Right lobe of liver (tissue), 6 donors: ENCODE data around the gene CCDC136. TPM values are rescaled to one million over a fixed set of nuclear protein-coding genes. Genes with fewer than 3 reads are reported as not detected.

ENCODE experiments used
- ATAC-seq, 4 donors: fragments of 200-7000 bp; cut with Tn5 transposase; one replicate each; pipeline ENCODE4 v1.9.1; 2020; ENCODE audit warnings: mild to moderate bottlenecking in 4 of 4, moderate library complexity in 4 of 4
- DNase-seq, 3 donors: peaks; one replicate each; pipeline ENCODE4 v3.0.0-alpha.2; 2020
- H3K27ac ChIP-seq, 3 donors: fragments of 200-600 bp; one replicate each; pipeline ENCODE4 v1.8.0; 2022
- H3K27me3 ChIP-seq, 2 donors: fragments of 200-600 bp; one replicate each; pipeline ENCODE4 v1.8.0; 2022
- H3K36me3 ChIP-seq, 4 donors: fragments of 200-600 bp; sonication (generic) in 1 of 4; one replicate each; pipeline versions ENCODE4 v1.5.1 to v1.8.0; 2017 to 2022; ENCODE audit warnings: control low read depth in 1 of 4
- H3K4me1 ChIP-seq, 4 donors: fragments of 200-600 bp; sonication (generic) in 1 of 4; one replicate each; pipeline versions ENCODE4 v1.5.1 to v1.8.0; 2017 to 2022; ENCODE audit warnings: control low read depth in 1 of 4
- H3K4me3 ChIP-seq, 3 donors: fragments of 200-600 bp; one replicate each; pipeline ENCODE4 v1.8.0; 2022
- H3K9me3 ChIP-seq, 4 donors: fragments of 200-600 bp; sonication (generic) in 1 of 4; one replicate each; pipeline versions ENCODE4 v1.5.1 to v1.8.0; 2017 to 2022; ENCODE audit warnings: control low read depth in 1 of 4
- CTCF ChIP-seq, 4 donors: fragments of 200-600 bp in 3 of 4; fragments of 450-650 bp in 1 of 4; IDR thresholded peaks; one replicate each; pipeline versions ENCODE4 v1.5.1 to v1.8.0; 2016 to 2022; ENCODE audit warnings: antibody characterized with exemption in 4 of 4, mild to moderate bottlenecking in 2 of 4
- POLR2A ChIP-seq: fragments of 450-650 bp; IDR thresholded peaks from one replicate; pipeline ENCODE4 v1.6.1; 2017; ENCODE audit warnings: antibody characterized with exemption, mild to moderate bottlenecking
- WGBS: methylation state at CpG from one replicate; pipeline ENCODE4 v1.1.6; 2018; ENCODE audit warnings: low coverage, low lambda C conversion rate; ENCODE audit not compliant: insufficient coverage; ENCODE audit errors: missing lambda C conversion rate; 5-methylcytosine and 5-hydroxymethylcytosine counted together
- intact Hi-C, 2 donors: fragments of 100-400 bp; cut with DNase I; formaldehyde crosslinking; loops; one replicate each; pipeline versions ENCODE4 v1.11.2 to v1.14.1; 2022
- total RNA-seq, 6 experiments: library from RNA; depleted of rRNA in 2 of 6; stranded (reverse); fragments of >200 nt in 2 of 6; fragmentation: NEBNext Ultra II Directional in 3 of 6; extraction: Animal tissue kit (Norgen Biotek cat#: 25700) in 3 of 6; gene quantifications; one replicate each; pipeline versions ENCODE4 v1.1.0 to v1.2.4, GENCODE V29; 2016 to 2023
- donor health status: DM: no; HTN: yes; CAD: no.
- donor health status: DM: no; HTN: no; CAD: no.
- donor health status: DM: no; HTN: no; CAD: no.
- donor health status: DM: no; HTN: yes; CAD: no.
- donor health status: DM: no; HTN: yes; CAD: no.

Gene CCDC136
- total RNA-seq, 6 experiments from 2014 or later = 0.16 to 0.70 (median 0.20) TPM; not detected in 2

GRCh38 chr7:128859232-128860157 lies 67.7 kb downstream of the CCDC136 start:
- Histone ChIP-seq H3K36me3 (no peaks in the 10 kb centered on the region), H3K4me1 (peaks cover 0 to 12% (median 8%) of the 10 kb centered on the region in 4 donors), H3K9me3 (no peaks in the 10 kb centered on the region), H3K27ac (no peak overlapping the region), H3K4me3 (no peak overlapping the region), H3K27me3 (no peaks in the 10 kb centered on the region)
- intact Hi-C loops = no loop called here
- ATAC-seq (no peak), DNase-seq (no peak)
- TF ChIP-seq POLR2A = no peak
- no peak for TF ChIP-seq CTCF (IDR thresholded peaks at IDR 0.05)
- 66% methylated on average over 7 of the region's 12 CpGs for WGBS

GRCh38 chr7:128860158-128861073 lies 68.6 kb downstream of the CCDC136 start:
- no peak overlapping the region for H3K27ac ChIP-seq
- H3K36me3 ChIP-seq = peaks cover 0 to 2% (median 0%) of the 10 kb centered on the region in 4 donors
- H3K4me3 ChIP-seq = no peak overlapping the region
- TF ChIP-seq CTCF (IDR thresholded peaks at IDR 0.05) (no peak), POLR2A (no peak)
- no peaks in the 10 kb centered on the region for H3K9me3 ChIP-seq
- intact Hi-C loops = no loop called here
- DNase-seq (no peak), ATAC-seq (no peak)
- no peaks in the 10 kb centered on the region for H3K27me3 ChIP-seq
- H3K4me1 ChIP-seq = peaks cover 0 to 12% (median 8%) of the 10 kb centered on the region in 4 donors
- WGBS = 40% methylated on average over 5 of the region's 10 CpGs

- Histone ChIP-seq H3K4me1 (peaks cover 0 to 12% (median 8%) of the 10 kb centered on the region in 4 donors), H3K27ac (no peak overlapping the region), H3K4me3 (peak overlapping the region in 2 of 3 donors; percentile 77 to 97), H3K9me3 (no peaks in the 10 kb centered on the region), H3K27me3 (no peaks in the 10 kb centered on the region), H3K36me3 (peaks cover 0 to 7% (median 0%) of the 10 kb centered on the region in 4 donors)
- TF ChIP-seq CTCF (IDR thresholded peaks at IDR 0.05) = no peak
- TF ChIP-seq POLR2A = no peak
- DNase-seq (no peak), ATAC-seq (no peak)
- WGBS = 44% methylated on average over 7 of the region's 15 CpGs
- intact Hi-C loops = no loop called here
Measured at GRCh38 chr7:128861957-128862570, 70.3 kb downstream of the CCDC136 start.
